NB4 (cell line): Measurements from ENCODE around the gene PMEPA1.

Experiments used
- POLR2A ChIP-seq: IDR thresholded peaks from 2 replicates; pipeline ENCODE4 v1.6.1; 2011; ENCODE audit warnings: mild to moderate bottlenecking; ENCODE audit not compliant: insufficient read length; ENCODE audit errors: extremely low read depth
- TF ChIP-seq, protein P1 (sequence below): IDR thresholded peaks from one replicate; pipeline ENCODE4 v1.5.1; 2012; ENCODE audit warnings: low read depth, low read length
- TF ChIP-seq, protein P2 (sequence below): IDR thresholded peaks from 2 replicates; pipeline ENCODE4 v1.6.1; 2011; ENCODE audit warnings: low read depth, low read length

DNA sequence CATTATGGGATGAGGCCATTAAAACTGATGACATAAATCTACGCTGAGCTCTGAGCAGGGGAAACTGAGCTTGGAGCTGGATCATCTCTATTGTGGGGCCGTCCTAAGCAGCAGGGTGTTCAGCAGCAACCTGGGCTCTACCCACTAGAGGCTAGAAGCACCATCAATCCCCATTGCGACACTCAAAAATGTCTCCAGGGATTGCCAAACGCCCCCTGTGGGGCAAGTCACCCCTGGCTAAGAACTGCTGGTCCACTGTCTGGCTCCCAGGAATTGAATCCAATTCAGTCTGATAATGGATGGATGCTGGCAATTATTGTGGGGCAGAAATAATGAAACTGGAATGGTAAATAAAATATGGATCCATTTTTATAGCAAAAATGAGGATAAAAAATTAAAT, 38.2 kb downstream of the PMEPA1 start:
- TF ChIP-seq, protein P1, sequence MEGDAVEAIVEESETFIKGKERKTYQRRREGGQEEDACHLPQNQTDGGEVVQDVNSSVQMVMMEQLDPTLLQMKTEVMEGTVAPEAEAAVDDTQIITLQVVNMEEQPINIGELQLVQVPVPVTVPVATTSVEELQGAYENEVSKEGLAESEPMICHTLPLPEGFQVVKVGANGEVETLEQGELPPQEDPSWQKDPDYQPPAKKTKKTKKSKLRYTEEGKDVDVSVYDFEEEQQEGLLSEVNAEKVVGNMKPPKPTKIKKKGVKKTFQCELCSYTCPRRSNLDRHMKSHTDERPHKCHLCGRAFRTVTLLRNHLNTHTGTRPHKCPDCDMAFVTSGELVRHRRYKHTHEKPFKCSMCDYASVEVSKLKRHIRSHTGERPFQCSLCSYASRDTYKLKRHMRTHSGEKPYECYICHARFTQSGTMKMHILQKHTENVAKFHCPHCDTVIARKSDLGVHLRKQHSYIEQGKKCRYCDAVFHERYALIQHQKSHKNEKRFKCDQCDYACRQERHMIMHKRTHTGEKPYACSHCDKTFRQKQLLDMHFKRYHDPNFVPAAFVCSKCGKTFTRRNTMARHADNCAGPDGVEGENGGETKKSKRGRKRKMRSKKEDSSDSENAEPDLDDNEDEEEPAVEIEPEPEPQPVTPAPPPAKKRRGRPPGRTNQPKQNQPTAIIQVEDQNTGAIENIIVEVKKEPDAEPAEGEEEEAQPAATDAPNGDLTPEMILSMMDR = no peak
- TF ChIP-seq POLR2A = no peak
- TF ChIP-seq, protein P2, sequence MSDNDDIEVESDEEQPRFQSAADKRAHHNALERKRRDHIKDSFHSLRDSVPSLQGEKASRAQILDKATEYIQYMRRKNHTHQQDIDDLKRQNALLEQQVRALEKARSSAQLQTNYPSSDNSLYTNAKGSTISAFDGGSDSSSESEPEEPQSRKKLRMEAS = no peak
